Activated CD4-positive, alpha-beta T cell treated with anti-CD3 and anti-CD28 coated beads for 36 hours (primary cell): ENCODE results near the gene SPARC. TPM values are rescaled to one million over a fixed set of nuclear protein-coding genes. Genes with fewer than 3 reads are reported as not detected.

Experiments used
- ATAC-seq: fragments of 200-7000 bp; cut with Tn5 transposase; one replicate; pipeline ENCODE4 v1.10.0; 2021; ENCODE audit warnings: mild to moderate bottlenecking, moderate library complexity
- CTCF ChIA-PET: fragments of 350-600 bp; sonication (Branson Sonifier 250); formaldehyde crosslinking; loops from one replicate; lab custom pipeline; 2021; ENCODE audit warnings: antibody characterized with exemption; lab: Charles Lee
- POLR2A ChIA-PET: fragments of 350-600 bp; sonication (Branson Sonifier 250); formaldehyde crosslinking; loops from one replicate; lab custom pipeline; 2021; ENCODE audit warnings: antibody characterized with exemption, inconsistent platforms; lab: Charles Lee
- DNase-seq: peaks from one replicate; pipeline ENCODE4 v3.0.0-alpha.2; 2020
- H3K27ac Mint-ChIP-seq: one replicate; pipeline ENCODE4 v1.8.0; 2021; ENCODE audit warnings: mixed read lengths
- H3K27me3 Mint-ChIP-seq: one replicate; pipeline ENCODE4 v1.8.0; 2021; ENCODE audit warnings: mixed read lengths
- H3K36me3 Mint-ChIP-seq: one replicate; pipeline ENCODE4 v1.8.0; 2021; ENCODE audit warnings: low read depth, mixed read lengths
- H3K4me1 Mint-ChIP-seq: one replicate; pipeline ENCODE4 v1.8.0; 2021; ENCODE audit warnings: mixed read lengths
- H3K4me3 Mint-ChIP-seq: one replicate; pipeline ENCODE4 v1.8.0; 2021; ENCODE audit warnings: mild to moderate bottlenecking, moderate library complexity, mixed read lengths
- H3K9me3 Mint-ChIP-seq: one replicate; pipeline ENCODE4 v1.8.0; 2021; ENCODE audit warnings: low read depth, mixed read lengths
- intact Hi-C, 2 experiments: fragments of 100-400 bp; cut with DNase I in 1 of 2; cut with micrococcal nuclease in 1 of 2; formaldehyde crosslinking; loops; one replicate each; pipeline versions ENCODE4 v1.14.2 to v1.15.1; 2022 to 2024; cut with DNase I, micrococcal nuclease
- total RNA-seq, 2 experiments: library from RNA; stranded (reverse); gene quantifications; one replicate each; pipeline ENCODE4 v1.2.3, GENCODE V29; 2021

Gene SPARC
- total RNA-seq, 2 experiments from 2014 or later, result 0.30 to 0.67 TPM

DNA sequence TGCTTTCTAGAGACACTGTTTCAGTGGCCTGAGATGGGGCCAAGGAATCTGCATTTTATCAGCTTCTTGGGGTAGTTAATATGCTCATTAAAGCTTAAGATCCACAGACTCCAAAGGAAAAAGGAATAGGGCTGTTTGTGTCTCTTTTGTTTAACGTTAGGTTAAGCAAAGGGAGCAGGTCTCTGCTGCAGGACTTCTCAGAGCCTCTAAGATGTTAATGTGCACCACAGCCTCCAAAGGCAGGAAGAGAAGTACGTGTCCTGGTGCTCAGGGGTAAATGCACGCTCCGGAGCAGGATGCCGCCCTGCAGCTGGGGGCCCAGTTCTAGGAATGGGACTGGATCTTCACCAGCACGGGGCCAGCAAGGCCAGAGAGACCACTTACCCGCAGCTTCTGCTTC lies 19.6 kb downstream of the SPARC start:
- CTCF ChIA-PET, result interaction anchor here (0.8 to 4.5 kb wide), 5 partner anchors 9 to 476 kb away, joined by 3 to 22 read pairs (median 6); no protein-coding TSS in a partner anchor
- H3K9me3 Mint-ChIP-seq, result no peaks in the 10 kb centered on the region
- peaks cover 1% of the 10 kb centered on the region for H3K27me3 Mint-ChIP-seq
- no peak overlapping the region for H3K27ac Mint-ChIP-seq
- no peak overlapping the region for H3K4me3 Mint-ChIP-seq
- H3K36me3 Mint-ChIP-seq, result no peaks in the 10 kb centered on the region
- DNase-seq (no peak), ATAC-seq (no peak)
- H3K4me1 Mint-ChIP-seq, result peaks cover 14% of the 10 kb centered on the region
- POLR2A ChIA-PET, result no interaction called here
- intact Hi-C loops, result no loop called here

DNA sequence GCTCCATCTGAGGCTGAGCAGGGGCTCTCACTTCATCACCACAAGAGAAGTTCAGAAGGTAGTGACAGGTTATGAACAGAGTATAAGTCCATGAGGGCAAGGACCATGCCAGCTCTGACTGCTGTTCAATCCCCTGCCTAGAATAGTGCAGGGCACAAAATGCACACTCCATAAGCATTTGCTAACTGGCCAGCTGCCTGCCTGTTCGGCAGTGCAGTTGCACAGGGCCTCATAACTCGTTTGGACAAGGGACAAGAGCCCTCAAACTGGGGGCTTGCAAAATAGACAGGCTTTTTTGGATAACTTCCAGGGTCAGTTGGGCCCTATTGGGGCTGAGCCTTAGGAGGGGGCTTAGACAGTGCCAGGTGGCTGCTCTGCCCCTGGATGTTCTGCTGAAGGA lies 21.1 kb downstream of the SPARC start:
- Mint-ChIP-seq H3K4me1 (peaks cover 14% of the 10 kb centered on the region), H3K4me3 (no peak overlapping the region), H3K27me3 (peaks cover 1% of the 10 kb centered on the region), H3K9me3 (no peaks in the 10 kb centered on the region), H3K27ac (no peak overlapping the region), H3K36me3 (no peaks in the 10 kb centered on the region)
- intact Hi-C loops, result no loop called here
- ChIA-PET POLR2A (no interaction called here), CTCF (interaction anchor here (1.4 to 4.5 kb wide), 2 partner anchors 14 to 75 kb away, joined by 6 to 22 read pairs; no protein-coding TSS in a partner anchor)
- ATAC-seq (no peak), DNase-seq (no peak)

DNA sequence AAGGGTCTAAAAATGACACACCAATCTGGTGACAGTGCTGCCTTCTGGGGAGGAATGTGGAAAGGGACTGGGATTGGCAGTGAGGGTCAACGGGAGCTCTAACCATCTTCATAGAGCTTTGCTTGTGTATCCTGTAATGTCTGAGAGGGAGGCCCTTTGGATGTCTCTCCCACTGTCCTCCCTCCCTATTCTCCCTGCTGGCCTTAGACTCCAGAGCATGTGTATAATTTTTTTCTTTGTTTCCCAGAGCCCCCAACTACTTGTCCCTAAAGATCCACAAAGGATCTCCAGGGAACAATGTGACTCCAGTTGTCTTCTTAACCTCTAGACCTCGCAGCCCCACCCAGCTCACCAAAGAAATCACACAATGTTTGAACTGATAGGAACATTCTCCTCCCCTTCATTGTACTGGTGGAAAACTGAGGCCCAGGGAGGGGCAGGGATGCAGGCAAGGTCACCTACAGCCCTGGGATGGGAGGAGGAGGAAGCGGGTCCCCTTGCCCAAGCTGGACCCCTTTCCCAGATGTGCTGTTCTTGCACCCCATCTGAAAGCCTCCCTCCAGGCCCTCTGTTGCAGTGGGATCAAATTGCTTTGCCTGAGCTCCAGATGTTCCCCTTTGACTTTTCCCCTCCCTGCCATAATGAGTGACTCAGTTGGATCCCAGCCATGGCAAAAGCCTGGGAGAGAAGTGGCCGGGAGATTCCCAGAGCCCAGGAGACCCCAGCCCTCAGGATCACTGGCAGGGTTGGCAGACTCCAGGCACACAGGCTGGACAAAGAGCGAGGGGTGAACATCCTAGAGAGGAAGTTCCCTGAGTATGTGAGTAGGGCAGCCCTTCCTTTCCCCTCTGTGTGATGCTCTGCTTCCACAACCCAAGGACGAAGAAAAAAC lies 21.8 kb downstream of the SPARC start:
- Mint-ChIP-seq H3K27ac (no peak overlapping the region), H3K4me1 (peaks cover 14% of the 10 kb centered on the region), H3K36me3 (no peaks in the 10 kb centered on the region), H3K9me3 (no peaks in the 10 kb centered on the region), H3K4me3 (no peak overlapping the region), H3K27me3 (peaks cover 1% of the 10 kb centered on the region)
- intact Hi-C loops, result no loop called here
- POLR2A ChIA-PET, result no interaction called here
- CTCF ChIA-PET, result interaction anchor here (0.7 to 4.5 kb wide), 4 partner anchors 10 to 34 kb away, joined by 3 to 22 read pairs (median 3); no protein-coding TSS in a partner anchor
- DNase-seq (no peak), ATAC-seq (no peak)

DNA sequence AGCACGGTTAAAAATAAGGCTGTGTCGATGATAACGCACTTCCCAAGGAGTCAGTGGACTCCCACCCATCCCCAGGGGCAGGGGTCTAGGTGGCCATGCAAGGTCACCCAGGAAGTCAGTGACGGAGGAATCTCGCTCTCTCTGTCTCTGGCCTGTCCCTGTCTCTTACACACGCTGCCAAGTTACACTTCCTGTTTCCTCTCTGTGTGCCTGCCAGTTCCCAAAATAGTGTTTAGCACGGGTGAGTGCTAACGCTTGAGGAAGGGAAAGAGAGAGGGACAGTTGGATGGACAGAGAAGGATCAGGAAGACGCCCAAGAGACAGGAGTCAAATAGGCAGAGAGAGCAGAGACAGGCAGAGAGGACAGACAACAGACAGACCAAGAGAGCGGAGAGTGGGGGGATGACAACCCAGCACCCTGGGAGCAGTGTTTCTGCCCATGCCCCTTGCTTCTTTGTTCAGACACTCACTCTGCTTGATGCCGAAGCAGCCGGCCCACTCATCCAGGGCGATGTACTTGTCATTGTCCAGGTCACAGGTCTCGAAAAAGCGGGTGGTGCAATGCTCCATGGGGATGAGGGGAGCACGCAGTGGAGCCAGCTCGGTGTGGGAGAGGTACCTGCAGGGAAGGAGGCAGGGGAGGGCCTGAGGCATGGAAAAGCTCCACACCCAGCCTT lies 23.0 kb downstream of the SPARC start:
- ChIA-PET CTCF (interaction anchor here (0.7 to 4.5 kb wide), 5 partner anchors 11 to 55 kb away, joined by 3 to 22 read pairs (median 3); no protein-coding TSS in a partner anchor), POLR2A (no interaction called here)
- H3K27me3 Mint-ChIP-seq, result peaks cover 1% of the 10 kb centered on the region
- H3K27ac Mint-ChIP-seq, result peak overlapping the region; percentile 17
- H3K4me3 Mint-ChIP-seq, result no peak overlapping the region
- no peaks in the 10 kb centered on the region for H3K36me3 Mint-ChIP-seq
- no peak for DNase-seq
- peaks cover 14% of the 10 kb centered on the region for H3K4me1 Mint-ChIP-seq
- H3K9me3 Mint-ChIP-seq, result no peaks in the 10 kb centered on the region
- intact Hi-C loops, result no loop called here
- no peak for ATAC-seq

DNA sequence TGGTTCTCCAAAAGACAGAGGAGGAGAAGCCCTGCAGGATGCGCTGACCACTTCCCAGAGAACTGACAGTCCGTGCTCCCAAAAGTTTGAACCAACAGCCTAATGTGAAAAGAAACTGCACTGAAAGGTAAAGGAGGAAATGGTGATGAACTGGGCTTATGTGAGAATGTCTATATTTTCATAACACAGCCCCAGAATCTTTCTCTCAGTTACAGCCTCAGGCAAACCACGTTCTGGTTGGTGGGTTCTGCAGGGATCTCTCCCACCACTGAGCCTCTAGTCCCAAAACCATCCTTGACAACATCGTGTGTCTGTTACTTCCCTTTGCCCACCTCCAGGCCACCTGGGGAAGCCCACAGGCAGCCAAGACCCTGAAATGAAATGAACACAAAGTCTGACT lies 23.9 kb downstream of the SPARC start:
- Mint-ChIP-seq H3K36me3 (no peaks in the 10 kb centered on the region), H3K4me3 (no peak overlapping the region), H3K4me1 (peaks cover 14% of the 10 kb centered on the region), H3K9me3 (no peaks in the 10 kb centered on the region), H3K27me3 (peaks cover 1% of the 10 kb centered on the region), H3K27ac (no peak overlapping the region)
- DNase-seq (no peak), ATAC-seq (no peak)
- CTCF ChIA-PET, result interaction anchor here (1.1 to 3.2 kb wide), 5 partner anchors 11 to 108 kb away, joined by 3 to 19 read pairs (median 5); no protein-coding TSS in a partner anchor
- intact Hi-C loops, result no loop called here
- POLR2A ChIA-PET, result no interaction called here

DNA sequence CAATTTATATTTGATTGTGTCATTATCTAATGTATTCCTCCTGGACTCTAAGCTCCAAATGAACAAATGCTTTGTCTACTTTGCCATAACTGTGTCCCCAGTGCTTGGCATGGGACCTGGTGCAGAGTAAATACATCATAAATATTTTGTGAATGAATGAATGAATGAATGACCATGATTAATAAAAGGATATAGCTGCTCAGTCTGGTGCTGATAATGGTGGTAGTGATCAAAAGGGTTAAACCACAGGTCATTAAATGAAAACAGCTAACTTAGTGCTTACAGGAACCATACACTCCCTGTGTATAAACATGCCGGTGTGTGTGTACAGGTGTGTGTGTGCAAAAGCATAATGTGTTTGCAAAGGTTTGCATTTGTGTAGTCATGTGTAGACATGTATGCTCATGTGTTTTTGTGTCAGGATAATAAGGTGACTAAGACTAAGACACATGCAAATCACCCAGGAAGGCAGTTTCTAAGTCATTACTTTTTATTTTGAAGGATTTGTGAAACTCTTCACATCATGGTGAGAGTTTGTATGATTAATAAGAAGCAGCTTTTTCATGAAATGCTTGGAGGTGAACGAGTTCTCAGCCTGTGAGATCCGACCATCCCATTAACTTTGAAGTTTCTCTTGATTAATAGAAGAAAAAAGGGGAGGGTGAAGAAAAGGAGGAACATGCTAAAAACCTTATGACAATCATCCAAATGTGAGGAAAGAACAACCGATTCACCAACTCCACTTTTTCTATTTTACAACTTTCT lies 24.6 kb downstream of the SPARC start:
- Mint-ChIP-seq H3K4me3 (no peak overlapping the region), H3K4me1 (peaks cover 14% of the 10 kb centered on the region), H3K9me3 (no peaks in the 10 kb centered on the region), H3K36me3 (no peaks in the 10 kb centered on the region), H3K27ac (no peak overlapping the region), H3K27me3 (peaks cover 1% of the 10 kb centered on the region)
- intact Hi-C loops, result no loop called here
- POLR2A ChIA-PET, result no interaction called here
- CTCF ChIA-PET, result interaction anchor here (0.5 to 3.2 kb wide), 13 partner anchors 10 to 262 kb away, joined by 3 to 19 read pairs (median 3); partner anchors contain the start of gene SPARC
- DNase-seq (no peak), ATAC-seq (peak; percentile 39)

DNA sequence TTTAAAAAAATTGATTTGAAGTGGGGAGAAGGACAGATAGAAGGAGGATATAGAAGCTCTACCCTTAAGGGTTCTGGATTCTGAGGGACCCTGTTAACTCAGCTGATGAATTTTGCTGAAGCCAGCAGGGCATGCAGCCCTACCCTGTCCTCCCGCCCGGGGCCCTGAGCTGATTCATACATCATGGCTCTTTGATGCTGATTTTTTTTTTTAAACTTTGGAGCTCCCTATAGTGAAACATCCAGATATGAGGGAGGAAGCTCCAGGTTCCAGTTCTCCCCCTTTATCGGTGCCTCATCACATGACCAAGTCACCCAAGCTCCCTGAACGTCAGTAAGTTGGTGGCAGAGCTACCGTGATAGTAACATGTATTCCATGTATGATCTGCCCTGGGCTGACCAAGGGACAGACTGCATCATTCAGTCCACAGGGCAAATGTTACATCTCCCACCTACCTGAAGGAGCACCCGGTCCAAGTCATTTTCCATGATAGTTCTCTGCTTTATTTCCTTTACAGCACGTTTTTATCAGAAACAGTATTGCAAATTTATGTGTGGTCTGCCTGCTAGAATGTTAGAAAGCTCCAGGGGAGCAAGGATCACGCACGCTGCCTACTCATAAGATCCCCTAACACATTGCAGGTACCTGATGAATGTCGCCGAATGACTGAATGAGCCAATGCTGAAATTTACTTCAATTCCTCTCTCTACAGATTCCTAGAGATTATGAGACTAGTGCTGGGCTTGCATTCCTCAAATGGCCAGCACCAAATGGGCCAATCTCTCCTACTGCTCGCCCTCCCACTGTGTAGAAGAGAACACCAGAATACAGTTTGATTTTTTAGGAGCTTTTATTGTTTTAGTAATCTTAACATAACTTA lies 25.9 kb downstream of the SPARC start:
- ChIA-PET CTCF (interaction anchor here (0.6 to 3.2 kb wide), 11 partner anchors 9 to 478 kb away, joined by 3 to 19 read pairs (median 4); partner anchors contain the start of gene SPARC), POLR2A (no interaction called here)
- H3K4me3 Mint-ChIP-seq, result no peak overlapping the region
- DNase-seq, result no peak
- no peak for ATAC-seq
- no peaks in the 10 kb centered on the region for H3K9me3 Mint-ChIP-seq
- H3K36me3 Mint-ChIP-seq, result no peaks in the 10 kb centered on the region
- H3K27ac Mint-ChIP-seq, result no peak overlapping the region
- H3K4me1 Mint-ChIP-seq, result peaks cover 14% of the 10 kb centered on the region
- intact Hi-C loops, result no loop called here
- H3K27me3 Mint-ChIP-seq, result peaks cover 1% of the 10 kb centered on the region

DNA sequence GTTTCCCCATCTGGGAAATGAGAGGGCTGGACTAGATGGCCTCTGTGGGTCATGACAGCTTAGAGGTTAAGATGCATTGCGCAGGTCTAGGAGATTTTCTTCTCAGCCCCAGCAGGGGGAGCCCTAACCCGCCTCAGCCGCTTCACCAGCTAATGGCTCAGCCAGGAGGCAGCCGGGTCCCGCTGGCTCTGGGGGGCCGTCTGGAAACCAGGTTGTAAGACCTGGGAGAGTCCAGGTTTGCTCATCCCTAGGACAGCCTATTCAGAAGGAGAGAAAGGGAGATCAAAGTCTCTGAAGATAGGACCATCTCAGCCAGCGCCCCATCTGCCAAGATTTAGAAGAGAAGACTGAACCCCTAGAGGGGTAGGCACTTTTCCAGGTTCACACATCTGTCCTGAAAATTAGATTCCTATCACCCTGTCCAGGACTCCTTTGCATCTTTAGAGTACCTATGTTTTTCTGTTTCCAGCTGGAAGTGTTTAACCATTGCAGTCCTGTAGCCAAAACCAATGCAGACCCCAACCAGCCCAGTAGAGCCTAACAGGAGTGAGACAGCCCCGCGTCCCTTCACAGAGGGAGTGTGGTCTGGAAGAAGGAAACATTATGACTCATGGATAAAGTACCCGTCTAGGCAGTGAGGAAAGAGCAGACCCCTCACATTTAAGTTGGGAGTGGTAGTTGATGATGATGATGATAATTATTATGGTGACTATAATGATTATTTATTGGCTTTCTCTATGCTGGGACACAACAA lies 27.5 kb downstream of the SPARC start:
- CTCF ChIA-PET, result interaction anchor here (0.6 to 3.6 kb wide), 40 partner anchors 8 to 691 kb away, joined by 3 to 45 read pairs (median 4); partner anchors contain the start of gene G3BP1
- intact Hi-C loops, result loop anchor here (1.0 to 5.0 kb wide), 7 partner anchors 60 to 848 kb away; partner anchors contain the start of genes G3BP1 (in 2 of the 2) and ATOX1 (in 1 of the 2)
- no peak overlapping the region for H3K27ac Mint-ChIP-seq
- H3K36me3 Mint-ChIP-seq, result no peaks in the 10 kb centered on the region
- POLR2A ChIA-PET, result interaction anchor here (1.1 kb wide), 1 partner anchor 113 kb away, joined by 10 read pairs; the partner anchor contains the start of gene G3BP1
- H3K27me3 Mint-ChIP-seq, result peaks cover 1% of the 10 kb centered on the region
- H3K4me3 Mint-ChIP-seq, result no peak overlapping the region
- no peaks in the 10 kb centered on the region for H3K9me3 Mint-ChIP-seq
- DNase-seq (peak; percentile 91), ATAC-seq (peak; percentile 97)
- H3K4me1 Mint-ChIP-seq, result peaks cover 14% of the 10 kb centered on the region

DNA sequence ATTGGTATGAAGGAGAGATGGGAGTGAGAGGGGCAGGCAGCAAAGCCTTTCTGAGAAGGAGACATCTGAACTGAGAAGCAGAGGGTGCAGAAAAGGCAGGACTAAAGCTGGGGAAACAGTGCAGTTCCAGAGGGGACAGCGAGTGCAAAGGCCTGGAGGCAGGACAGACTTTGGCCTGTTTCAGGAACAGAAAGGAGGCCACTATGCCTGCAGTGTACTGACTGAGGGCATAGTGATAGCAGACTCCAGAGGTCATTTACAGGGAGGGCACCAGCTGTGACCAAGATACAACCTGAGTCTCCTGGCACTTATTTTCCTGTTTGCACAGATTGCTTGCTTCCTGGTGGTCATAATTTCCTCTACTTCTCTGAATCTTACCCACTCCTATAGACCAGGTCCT lies 29.6 kb downstream of the SPARC start:
- ATAC-seq (no peak), DNase-seq (no peak)
- ChIA-PET CTCF (interaction anchor here (0.6 to 3.6 kb wide), 15 partner anchors 10 to 210 kb away, joined by 3 to 45 read pairs (median 5); partner anchors contain the start of genes G3BP1 and SLC36A1), POLR2A (no interaction called here)
- intact Hi-C loops, result loop anchor here in 1 of 2 experiments (1.0 to 5.0 kb wide), 4 partner anchors 100 to 850 kb away; partner anchors contain the start of gene ATOX1
- Mint-ChIP-seq H3K9me3 (no peaks in the 10 kb centered on the region), H3K27me3 (no peaks in the 10 kb centered on the region), H3K4me3 (no peak overlapping the region), H3K4me1 (peaks cover 2% of the 10 kb centered on the region), H3K27ac (no peak overlapping the region), H3K36me3 (no peaks in the 10 kb centered on the region)
